Right atrium auricular region (tissue), 2 donors: Measurements from ENCODE around the gene CSNK1A1. TPM values are rescaled to one million over a fixed set of nuclear protein-coding genes. Genes with fewer than 3 reads are reported as not detected.

Source experiments
- DNase-seq: peaks from one replicate; pipeline ENCODE4 v3.0.0-alpha.2; 2019; ENCODE audit warnings: low spot score
- H3K27ac ChIP-seq, 2 donors: fragments of 200-600 bp; sonication (generic); 1 replicate in 1 of 2; 2 replicates in 1 of 2; pipeline ENCODE4 v1.5.1; 2016 to 2019
- H3K27me3 ChIP-seq, 2 donors: fragments of 200-600 bp; sonication (generic); one replicate each; pipeline versions ENCODE4 v1.5.1 to v1.6.0; 2017 to 2019
- H3K36me3 ChIP-seq: fragments of 200-600 bp; sonication (generic); one replicate; pipeline ENCODE4 v1.5.1; 2016
- H3K4me1 ChIP-seq, 2 donors: fragments of 200-600 bp; sonication (generic); one replicate each; pipeline versions ENCODE4 v1.5.1 to v1.6.0; 2017 to 2019
- H3K4me3 ChIP-seq, 2 donors: fragments of 200-600 bp; sonication (generic); 1 replicate in 1 of 2; 2 replicates in 1 of 2; pipeline ENCODE4 v1.5.1; 2017 to 2019; ENCODE audit warnings: mild to moderate bottlenecking in 1 of 2, moderate library complexity in 1 of 2
- H3K9me3 ChIP-seq, 2 donors: fragments of 200-600 bp; sonication (generic); one replicate each; pipeline ENCODE4 v1.5.1; 2019
- total RNA-seq, 2 donors: library from RNA; depleted of rRNA; stranded (reverse); fragments of >200 nt; gene quantifications; one replicate each; pipeline ENCODE4 v1.1.0, GENCODE V29; 2016
- TF ChIP-seq, protein P1 (sequence below), 2 donors: fragments of 200-600 bp; sonication (generic); IDR thresholded peaks; one replicate each; pipeline ENCODE4 v1.5.1; 2019; ENCODE audit warnings: antibody characterized with exemption in 2 of 2

CSNK1A1 gene
- total RNA-seq, 2 donors from 2014 or later: 171 to 192 TPM

DNA sequence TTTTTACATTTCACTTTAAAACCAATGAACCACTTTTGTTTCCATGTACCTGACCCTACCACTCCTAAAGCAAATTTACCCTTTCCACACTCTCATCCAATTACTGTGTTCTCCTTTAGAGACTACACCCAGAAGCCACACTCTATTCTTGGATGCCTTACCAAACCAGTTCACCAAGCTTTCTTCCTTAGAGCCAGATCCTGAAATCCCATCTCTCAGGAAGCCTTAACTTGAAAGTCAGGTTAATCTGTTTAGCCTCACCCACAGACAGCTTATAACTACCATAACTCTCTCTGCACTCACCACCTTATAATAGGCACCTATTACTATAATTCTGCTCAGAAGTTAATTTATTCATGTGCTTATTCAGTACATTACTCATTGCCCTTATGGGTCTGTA lies 4.3 kb downstream of the CSNK1A1 start:
- no peaks in the 10 kb centered on the region for H3K27me3 ChIP-seq
- H3K4me3 ChIP-seq: no peak overlapping the region
- H3K9me3 ChIP-seq: no peaks in the 10 kb centered on the region
- TF ChIP-seq, protein P1, sequence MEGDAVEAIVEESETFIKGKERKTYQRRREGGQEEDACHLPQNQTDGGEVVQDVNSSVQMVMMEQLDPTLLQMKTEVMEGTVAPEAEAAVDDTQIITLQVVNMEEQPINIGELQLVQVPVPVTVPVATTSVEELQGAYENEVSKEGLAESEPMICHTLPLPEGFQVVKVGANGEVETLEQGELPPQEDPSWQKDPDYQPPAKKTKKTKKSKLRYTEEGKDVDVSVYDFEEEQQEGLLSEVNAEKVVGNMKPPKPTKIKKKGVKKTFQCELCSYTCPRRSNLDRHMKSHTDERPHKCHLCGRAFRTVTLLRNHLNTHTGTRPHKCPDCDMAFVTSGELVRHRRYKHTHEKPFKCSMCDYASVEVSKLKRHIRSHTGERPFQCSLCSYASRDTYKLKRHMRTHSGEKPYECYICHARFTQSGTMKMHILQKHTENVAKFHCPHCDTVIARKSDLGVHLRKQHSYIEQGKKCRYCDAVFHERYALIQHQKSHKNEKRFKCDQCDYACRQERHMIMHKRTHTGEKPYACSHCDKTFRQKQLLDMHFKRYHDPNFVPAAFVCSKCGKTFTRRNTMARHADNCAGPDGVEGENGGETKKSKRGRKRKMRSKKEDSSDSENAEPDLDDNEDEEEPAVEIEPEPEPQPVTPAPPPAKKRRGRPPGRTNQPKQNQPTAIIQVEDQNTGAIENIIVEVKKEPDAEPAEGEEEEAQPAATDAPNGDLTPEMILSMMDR (IDR thresholded peaks at IDR 0.05): no peak
- H3K27ac ChIP-seq: peak overlapping the region; percentile 98 to 99
- peaks cover 0 to 71% of the 10 kb centered on the region in 2 donors for H3K4me1 ChIP-seq
- DNase-seq: no peak
- peaks cover 49% of the 10 kb centered on the region for H3K36me3 ChIP-seq

DNA sequence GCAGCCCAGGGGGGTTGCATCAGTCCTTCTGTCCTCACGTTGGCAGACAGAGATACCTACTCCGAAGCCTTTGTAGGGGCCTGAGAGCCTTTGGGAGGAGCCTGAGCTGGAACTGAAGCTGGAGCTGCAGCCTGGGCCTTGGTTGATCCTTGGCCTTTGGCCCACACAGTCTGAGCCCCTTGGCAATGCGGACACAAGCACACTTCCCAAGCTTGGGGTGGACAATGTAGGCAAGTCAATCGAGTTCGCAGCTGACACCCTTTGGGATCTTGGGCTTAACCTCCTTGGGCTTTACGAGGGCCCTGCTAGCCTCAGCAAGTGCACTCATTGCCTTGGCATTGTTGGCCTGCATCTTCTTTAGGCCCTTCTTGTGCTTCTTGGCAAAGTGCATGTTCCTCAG lies 5.9 kb downstream of the CSNK1A1 start:
- Histone ChIP-seq H3K36me3 (peaks cover 58% of the 10 kb centered on the region), H3K27ac (peak overlapping the region; percentile 20 to 63), H3K9me3 (no peaks in the 10 kb centered on the region), H3K4me1 (peaks cover 0 to 85% of the 10 kb centered on the region in 2 donors), H3K27me3 (no peaks in the 10 kb centered on the region), H3K4me3 (no peak overlapping the region)
- DNase-seq: no peak
- TF ChIP-seq, protein P1 (IDR thresholded peaks at IDR 0.05): no peak

DNA sequence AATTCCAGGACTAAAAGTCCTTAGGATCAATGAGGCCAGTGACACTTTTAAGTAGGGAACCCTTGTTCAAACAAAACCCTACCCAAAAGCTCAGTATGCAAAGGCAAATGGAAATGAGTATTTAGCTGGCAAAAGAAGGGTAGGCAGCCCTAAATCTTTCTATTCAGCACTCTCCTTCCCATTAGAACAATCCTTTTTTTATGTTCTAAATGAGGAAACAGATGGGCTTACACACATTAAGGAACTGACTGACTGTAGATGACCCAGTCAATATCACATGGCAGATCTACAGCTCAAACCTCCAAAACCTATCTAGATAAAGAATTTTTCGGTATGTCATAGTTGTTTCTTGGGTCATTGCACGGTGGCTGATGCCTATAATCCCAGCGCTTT lies 7.2 kb downstream of the CSNK1A1 start:
- H3K27me3 ChIP-seq: no peaks in the 10 kb centered on the region
- peak overlapping the region in 1 of 2 donors; percentile 1 for H3K4me3 ChIP-seq
- no peak for DNase-seq
- H3K27ac ChIP-seq: peak overlapping the region; percentile 51 to 63
- H3K4me1 ChIP-seq: peaks cover 0 to 93% of the 10 kb centered on the region in 2 donors
- H3K9me3 ChIP-seq: no peaks in the 10 kb centered on the region
- peaks cover 48% of the 10 kb centered on the region for H3K36me3 ChIP-seq
- TF ChIP-seq, protein P1 (IDR thresholded peaks at IDR 0.05): no peak

DNA sequence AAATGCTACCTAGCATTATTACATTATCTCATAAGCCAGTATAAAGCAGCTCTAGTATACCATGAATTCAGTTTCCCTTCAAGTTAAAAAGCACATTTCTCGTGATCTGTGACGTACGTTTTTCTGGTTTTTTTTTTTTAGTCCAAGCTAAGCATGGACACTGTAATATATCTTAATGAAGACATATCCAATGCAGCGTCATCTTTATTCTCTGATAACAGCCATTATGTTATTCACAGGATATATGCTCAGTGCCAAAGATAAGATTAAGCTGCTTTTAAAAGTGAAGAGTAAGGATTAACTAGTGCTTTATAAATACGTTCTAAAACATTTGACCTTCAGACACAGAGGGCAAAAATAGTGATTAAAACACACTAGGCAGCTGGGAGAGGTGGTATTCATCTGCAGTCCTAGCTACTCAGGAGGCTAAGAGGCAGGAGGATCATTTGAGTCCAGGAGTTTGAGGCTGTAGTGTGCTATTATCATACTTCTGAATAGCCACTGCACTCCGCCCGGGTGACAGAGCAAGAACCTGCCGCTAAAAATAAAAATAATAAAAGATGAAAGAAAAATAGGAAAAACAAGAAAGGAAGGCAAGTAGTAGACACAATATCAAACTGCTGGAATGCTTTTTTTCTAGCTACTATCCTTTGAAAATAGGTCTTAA lies 7.7 kb downstream of the CSNK1A1 start:
- Histone ChIP-seq H3K9me3 (no peaks in the 10 kb centered on the region), H3K4me1 (peaks cover 0 to 88% of the 10 kb centered on the region in 2 donors), H3K36me3 (peaks cover 45% of the 10 kb centered on the region), H3K27ac (peak overlapping the region; percentile 51 to 63), H3K27me3 (no peaks in the 10 kb centered on the region), H3K4me3 (peak overlapping the region in 1 of 2 donors; percentile 1)
- DNase-seq: no peak
- TF ChIP-seq, protein P1 (IDR thresholded peaks at IDR 0.05): no peak

DNA sequence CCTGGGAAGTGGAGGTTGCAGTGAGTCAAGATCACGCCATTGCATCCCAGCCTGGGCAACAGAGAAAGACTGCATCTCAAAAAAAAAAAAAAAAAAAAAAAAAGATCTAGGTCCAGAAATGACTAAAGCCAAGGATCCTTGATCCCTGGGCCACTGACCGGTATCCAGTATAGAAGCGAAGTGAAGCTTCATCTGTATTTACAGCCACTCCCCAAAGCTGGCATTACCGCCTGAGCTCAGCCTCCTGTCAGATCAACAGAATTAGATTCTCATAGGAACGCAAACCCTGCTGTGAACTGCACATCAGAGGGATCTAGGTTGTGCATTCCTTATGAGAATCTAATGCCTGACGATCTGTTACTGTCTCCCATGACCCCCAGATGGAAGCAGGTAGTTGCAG lies 9.3 kb downstream of the CSNK1A1 start:
- DNase-seq: no peak
- Histone ChIP-seq H3K4me1 (peaks cover 0 to 78% of the 10 kb centered on the region in 2 donors), H3K27me3 (no peaks in the 10 kb centered on the region), H3K4me3 (no peak overlapping the region), H3K36me3 (peaks cover 45% of the 10 kb centered on the region), H3K27ac (no peak overlapping the region), H3K9me3 (no peaks in the 10 kb centered on the region)
- TF ChIP-seq, protein P1 (IDR thresholded peaks at IDR 0.05): no peak

DNA sequence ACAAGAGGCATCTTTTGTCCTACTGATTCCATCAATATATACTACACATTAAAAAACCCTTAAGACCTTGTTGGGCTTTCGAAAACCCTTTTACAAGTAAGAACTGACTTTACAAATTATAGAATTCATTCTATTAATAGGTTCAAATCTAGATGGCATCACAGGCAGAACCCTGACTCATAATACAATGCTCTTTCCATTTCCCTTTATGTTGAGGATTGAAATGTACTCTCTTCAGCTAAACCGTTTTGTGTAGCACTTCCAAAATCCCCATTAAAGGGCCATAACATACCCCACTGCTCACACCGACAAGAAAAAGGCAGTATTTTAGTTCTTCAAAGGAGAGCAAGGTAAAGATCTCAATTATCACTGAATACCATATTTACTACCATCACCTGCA lies 11.2 kb downstream of the CSNK1A1 start:
- H3K36me3 ChIP-seq: peaks cover 36% of the 10 kb centered on the region
- H3K27ac ChIP-seq: no peak overlapping the region
- no peak overlapping the region for H3K4me3 ChIP-seq
- no peak for DNase-seq
- TF ChIP-seq, protein P1 (IDR thresholded peaks at IDR 0.05): no peak
- H3K9me3 ChIP-seq: no peaks in the 10 kb centered on the region
- H3K27me3 ChIP-seq: no peaks in the 10 kb centered on the region
- peaks cover 0 to 78% of the 10 kb centered on the region in 2 donors for H3K4me1 ChIP-seq
